Activated CD4-positive, alpha-beta T cell treated with anti-CD3 and anti-CD28 coated beads for 4 hours (primary cell): ENCODE measurements around the gene CACNA1C.
A peak's percentile ranks its signal among the peaks of the same experiment; 100 is the strongest.

Experiments
- DNase-seq, 2 donors: peaks; one replicate each; pipeline ENCODE4 v3.0.0-alpha.2; 2020

CACNA1C gene

DNA sequence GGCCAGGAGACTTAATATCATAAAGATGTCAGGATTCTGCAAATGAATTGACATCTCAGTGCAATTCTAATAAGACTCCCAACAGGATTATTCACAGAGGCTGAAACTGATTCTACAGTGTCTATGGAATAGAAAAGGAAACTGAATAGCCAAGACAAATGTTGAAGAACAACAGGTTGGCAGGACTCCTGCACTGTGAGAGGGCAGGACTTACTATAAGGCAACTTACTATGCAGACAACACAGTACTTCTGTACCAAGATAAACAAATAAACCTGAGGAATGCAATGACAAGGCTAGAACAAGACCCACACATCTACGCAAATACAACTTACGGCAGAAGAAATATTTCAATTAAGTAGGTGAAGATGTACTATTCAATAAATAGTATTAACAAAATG, 609.7 kb downstream of the CACNA1C start:
- no peak for DNase-seq

GRCh38 chr12:2664721-2665577, 612.2 kb downstream of the CACNA1C start:
- DNase-seq, result no peak

- no peak for DNase-seq
Measured at GRCh38 chr12:2666411-2666810, 613.6 kb downstream of the CACNA1C start.

DNA sequence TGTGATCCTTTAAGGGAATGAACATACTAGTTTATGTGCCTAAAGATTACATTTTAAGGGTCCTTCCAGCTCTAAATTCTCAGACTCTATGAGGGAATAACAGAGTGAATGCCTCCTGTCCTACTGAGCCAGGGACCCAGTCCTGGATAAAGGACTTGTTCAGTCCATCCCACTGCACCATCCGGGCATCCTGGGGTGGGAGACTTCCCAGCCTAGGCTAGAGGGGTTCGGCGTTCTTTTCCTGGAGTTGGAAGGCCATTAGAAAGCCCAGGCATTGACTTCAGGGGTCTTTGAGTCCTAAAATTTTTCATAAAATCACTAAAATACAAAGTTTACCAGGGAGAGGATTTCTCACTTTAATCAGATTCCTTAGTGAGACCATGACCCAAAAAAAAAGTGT, 614.1 kb downstream of the CACNA1C start:
- DNase-seq, result no peak

GRCh38 chr12:2667716-2668440, 615.1 kb downstream of the CACNA1C start:
- DNase-seq, result no peak

DNA sequence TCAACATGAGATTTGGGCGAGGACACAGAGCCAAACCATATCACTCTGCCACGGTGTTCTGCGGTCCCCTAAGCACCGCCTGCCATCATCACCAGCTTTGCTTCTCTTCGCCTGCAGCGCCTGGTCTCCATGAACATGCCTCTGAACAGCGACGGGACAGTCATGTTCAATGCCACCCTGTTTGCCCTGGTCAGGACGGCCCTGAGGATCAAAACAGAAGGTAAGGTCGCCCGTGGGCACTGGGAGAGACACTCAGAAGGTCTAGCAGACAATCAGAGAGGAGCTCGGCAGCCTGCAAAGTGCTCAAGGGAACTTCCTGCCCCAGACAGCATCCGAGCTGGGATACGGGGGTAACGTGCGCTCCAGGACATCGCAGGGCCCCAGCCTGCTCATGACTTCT, 616.0 kb downstream of the CACNA1C start:
- DNase-seq, result no peak

GRCh38 chr12:2669560-2669959, 616.8 kb downstream of the CACNA1C start:
- DNase-seq, result no peak

DNA sequence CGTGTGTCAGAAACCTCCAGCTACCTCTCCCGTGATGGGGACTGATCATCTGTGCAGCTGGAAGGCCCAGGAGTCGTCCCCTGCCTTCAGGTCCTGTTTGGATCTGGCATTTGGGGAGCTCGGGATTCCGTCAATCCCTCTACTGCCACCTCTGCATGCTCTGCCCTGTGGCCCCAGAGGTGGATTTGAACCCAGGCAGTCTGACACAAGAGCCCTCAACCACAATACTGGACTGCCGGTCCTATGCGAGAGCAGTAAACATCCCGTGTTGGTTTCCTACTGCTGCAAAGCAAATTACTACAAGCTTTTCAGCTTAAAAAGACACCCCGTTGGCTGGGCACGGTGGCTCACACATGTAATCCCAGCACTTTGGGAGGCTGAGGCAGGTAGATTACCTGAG, 620.1 kb downstream of the CACNA1C start:
- no peak for DNase-seq

- DNase-seq, result no peak
Measured at GRCh38 chr12:2673966-2674810, 621.4 kb downstream of the CACNA1C start.

DNA sequence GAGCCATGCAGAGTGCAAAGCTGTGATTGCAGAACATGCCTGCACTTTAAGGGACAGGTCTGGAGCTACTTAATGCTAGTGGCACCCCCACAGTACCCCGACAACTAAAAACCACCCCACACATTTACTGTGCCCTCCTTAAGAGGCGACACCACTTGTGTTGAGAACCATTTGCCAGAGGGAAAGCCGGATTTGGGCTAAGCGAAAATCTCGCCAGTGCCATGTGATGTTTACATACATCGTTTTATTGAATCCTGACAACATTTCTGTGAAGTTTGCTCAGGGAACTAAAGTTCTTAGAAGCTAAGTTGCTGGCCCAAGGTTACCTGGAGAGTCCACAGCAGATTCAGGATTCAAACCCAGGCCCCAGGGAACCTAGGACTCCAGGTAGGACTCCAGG, 623.0 kb downstream of the CACNA1C start:
- no peak for DNase-seq

DNA sequence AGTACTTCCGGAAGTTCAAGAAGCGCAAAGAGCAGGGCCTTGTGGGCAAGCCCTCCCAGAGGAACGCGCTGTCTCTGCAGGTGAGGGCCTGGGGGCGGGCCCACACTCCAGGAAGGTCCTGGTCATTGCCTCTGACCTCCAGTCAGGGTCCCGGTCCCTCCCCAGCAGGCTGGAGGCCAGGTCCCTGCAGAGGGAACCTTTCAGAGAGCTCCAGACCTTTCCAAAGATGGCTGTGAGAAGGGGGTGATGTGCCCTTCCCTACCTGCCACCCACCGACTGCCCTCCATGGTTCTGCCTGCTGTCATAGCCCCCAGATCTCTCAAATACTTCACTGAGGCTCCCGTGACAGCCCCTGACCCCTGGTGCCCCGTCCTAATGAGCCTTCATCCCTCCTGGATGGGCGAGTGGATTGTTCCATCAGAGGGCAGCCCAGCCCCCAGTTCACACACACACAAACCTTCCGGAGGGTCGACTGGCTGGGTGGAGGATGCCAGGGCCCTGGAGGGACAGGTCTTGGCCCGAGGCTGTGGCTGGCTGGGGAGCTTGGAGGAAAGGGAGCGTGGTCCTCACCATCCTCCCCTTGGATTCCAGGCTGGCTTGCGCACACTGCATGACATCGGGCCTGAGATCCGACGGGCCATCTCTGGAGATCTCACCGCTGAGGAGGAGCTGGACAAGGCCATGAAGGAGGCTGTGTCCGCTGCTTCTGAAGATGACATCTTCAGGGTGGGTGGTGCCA, 624.5 kb downstream of the CACNA1C start:
- no peak for DNase-seq

GRCh38 chr12:2678426-2678825, 625.6 kb downstream of the CACNA1C start:
- no peak for DNase-seq

- no peak for DNase-seq
Measured at GRCh38 chr12:2679068-2679815, 626.5 kb downstream of the CACNA1C start.

- no peak for DNase-seq
Measured at GRCh38 chr12:2679816-2680675, 627.3 kb downstream of the CACNA1C start.

GRCh38 chr12:2680676-2681039, 627.9 kb downstream of the CACNA1C start:
- no peak for DNase-seq

GRCh38 chr12:2681450-2682205, 628.8 kb downstream of the CACNA1C start:
- DNase-seq, result no peak

DNA sequence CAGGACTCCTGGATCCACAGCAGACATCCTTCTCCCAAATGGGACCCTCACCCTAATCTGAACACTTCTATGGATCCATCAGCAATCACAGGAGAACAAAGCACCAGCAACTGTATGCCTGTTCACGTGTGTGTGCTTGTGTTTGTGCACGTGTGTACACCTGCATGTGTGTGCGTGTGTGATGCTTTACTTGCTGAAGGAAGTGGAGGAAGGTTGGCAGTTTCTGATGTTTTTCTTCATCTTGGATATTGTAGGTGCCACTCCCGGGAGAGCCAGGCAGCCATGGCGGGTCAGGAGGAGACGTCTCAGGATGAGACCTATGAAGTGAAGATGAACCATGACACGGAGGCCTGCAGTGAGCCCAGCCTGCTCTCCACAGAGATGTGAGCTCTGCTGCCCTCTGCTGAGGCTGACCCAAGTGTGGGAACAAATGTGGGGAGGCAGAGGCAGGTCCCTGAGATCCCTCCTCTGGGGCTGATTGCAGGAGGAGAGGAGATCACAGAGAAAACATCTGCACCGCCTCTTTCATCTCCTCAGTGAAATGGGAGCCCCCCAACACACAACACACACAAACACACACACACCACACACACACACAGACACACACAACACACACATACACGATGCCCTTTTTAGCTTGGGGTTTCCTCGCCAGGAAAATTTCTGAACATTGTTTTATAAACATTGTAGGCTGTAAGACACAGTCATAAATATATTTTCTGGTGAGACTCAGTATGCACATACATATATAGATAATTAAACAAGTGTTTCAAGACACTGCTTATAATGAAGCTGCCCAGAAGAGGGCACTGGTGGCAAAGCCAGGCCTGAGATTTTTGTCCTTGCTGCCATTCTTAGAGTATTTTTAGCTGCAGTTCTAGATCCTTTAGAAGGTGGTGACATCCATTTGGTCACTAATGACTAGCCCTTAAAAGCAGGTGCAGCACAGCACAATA, 629.8 kb downstream of the CACNA1C start:
- peak in 1 of 2 donors; percentile 42 for DNase-seq

DNA sequence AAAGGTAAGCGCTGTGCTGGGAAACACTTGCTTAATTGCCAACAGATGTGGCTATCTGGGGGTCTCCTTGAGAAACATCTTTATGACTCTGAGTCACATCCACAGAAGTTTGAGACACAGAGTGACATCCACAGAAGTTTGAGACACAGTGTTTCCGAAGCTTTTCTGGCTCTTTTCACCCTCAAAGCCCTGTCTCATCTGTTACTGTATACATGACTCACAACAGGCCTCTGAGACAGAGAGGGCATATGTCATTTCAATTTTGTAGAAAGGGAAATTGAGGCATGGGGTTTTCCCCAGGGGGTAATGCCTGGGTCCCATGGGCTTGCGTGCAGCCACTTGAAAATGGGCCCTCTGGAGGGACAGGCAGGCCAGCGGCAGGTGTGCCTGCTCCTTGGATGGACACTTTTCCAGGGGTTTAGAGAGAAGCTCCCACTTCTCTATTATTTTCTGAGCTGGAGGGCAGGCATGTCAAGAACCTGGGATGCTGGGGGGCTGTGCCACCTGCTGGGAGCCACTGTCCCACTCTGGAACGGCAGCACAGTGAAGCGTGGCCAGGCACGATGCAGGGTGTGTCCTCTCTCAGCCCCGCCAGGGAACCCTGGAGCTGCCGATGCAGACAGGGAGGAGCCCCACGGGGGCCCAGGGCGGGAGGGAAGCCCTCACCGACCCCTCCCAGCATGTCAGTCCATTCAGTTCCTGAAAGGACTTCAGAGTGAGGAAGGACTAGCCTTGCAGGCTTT, 630.7 kb downstream of the CACNA1C start:
- no peak for DNase-seq
